ENCODE data around the gene DUSP23. TPM values are rescaled to one million over a fixed set of nuclear protein-coding genes. Genes with fewer than 3 reads are reported as not detected.

Gene DUSP23
- total and polyA plus RNA-seq, 12 donors, result 28.3 to 260 (median 119) TPM

DNA sequence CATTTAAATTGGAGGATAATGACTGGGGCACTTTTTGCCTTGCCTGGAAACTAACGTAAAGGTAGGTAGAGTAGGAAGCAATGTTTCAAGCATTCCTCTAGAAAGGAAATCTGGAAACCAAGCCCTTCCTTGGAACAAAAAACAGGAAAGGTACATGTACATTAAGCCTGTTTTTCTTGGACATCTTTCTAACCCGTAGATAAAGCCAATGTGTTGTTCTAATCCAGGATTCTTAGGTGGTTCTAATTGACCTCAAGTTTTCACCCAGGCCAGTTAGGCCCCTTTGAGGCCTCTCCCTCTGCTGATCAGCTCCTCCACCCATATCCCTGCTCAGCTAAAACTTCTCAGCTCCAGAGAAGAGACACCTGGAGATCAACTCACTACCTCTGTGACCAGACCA, 6.3 kb upstream of the DUSP23 start:
- no peak for DNase-seq
- intact Hi-C loops (cut with DNase I), result no loop called here
- 75 to 88% (median 80%) methylated on average over 2 of the region's 2 CpGs for WGBS, 4 donors
- no peaks in the 10 kb centered on the region for H3K9me3 ChIP-seq (replicated peaks in 1 of 3)
- H3K4me1 ChIP-seq (replicated peaks in 1 of 2), result peaks cover 0 to 7% of the 10 kb centered on the region in 2 donors
- TF ChIP-seq, protein P1, sequence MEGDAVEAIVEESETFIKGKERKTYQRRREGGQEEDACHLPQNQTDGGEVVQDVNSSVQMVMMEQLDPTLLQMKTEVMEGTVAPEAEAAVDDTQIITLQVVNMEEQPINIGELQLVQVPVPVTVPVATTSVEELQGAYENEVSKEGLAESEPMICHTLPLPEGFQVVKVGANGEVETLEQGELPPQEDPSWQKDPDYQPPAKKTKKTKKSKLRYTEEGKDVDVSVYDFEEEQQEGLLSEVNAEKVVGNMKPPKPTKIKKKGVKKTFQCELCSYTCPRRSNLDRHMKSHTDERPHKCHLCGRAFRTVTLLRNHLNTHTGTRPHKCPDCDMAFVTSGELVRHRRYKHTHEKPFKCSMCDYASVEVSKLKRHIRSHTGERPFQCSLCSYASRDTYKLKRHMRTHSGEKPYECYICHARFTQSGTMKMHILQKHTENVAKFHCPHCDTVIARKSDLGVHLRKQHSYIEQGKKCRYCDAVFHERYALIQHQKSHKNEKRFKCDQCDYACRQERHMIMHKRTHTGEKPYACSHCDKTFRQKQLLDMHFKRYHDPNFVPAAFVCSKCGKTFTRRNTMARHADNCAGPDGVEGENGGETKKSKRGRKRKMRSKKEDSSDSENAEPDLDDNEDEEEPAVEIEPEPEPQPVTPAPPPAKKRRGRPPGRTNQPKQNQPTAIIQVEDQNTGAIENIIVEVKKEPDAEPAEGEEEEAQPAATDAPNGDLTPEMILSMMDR (IDR thresholded peaks at IDR 0.05), result no peak
- no peak for TF ChIP-seq POLR2A (IDR thresholded peaks at IDR 0.05)
- H3K4me3 ChIP-seq, result no peak overlapping the region
- no peaks in the 10 kb centered on the region for H3K36me3 ChIP-seq (replicated peaks in 1 of 2)
- no peaks in the 10 kb centered on the region for H3K27me3 ChIP-seq
- H3K27ac ChIP-seq, result no peak overlapping the region

DNA sequence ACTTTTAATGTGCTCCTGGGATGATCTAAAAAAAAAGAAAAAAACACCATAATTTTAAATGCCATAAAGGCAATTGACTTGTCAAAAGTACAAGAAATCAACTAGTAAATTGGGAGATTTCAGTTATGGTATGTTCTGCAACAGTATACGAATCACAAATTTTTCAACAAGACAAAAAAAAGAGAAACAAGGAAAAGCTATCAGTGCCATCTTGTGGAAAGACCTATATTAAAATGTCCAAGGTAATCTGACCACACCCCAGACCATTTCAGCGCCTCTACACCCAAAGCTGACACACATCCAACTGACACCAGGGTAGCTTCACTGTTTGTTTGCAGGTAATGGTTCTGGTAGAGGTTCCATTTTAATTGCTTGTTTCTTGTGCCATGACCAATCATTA, 5.0 kb upstream of the DUSP23 start:
- Histone ChIP-seq H3K36me3 (replicated peaks in 1 of 2) (no peaks in the 10 kb centered on the region), H3K27ac (no peak overlapping the region), H3K27me3 (no peaks in the 10 kb centered on the region), H3K4me3 (no peak overlapping the region), H3K9me3 (replicated peaks in 1 of 3) (no peaks in the 10 kb centered on the region), H3K4me1 (replicated peaks in 1 of 2) (peaks cover 0 to 16% of the 10 kb centered on the region in 2 donors)
- intact Hi-C loops (cut with DNase I), result no loop called here
- no peak for DNase-seq
- 75 to 88% (median 84%) methylated on average over 2 of the region's 2 CpGs for WGBS, 4 donors
- TF ChIP-seq POLR2A (IDR thresholded peaks at IDR 0.05), result no peak
- TF ChIP-seq, protein P1 (IDR thresholded peaks at IDR 0.05), result peak in 4 of 6 experiments; percentile 15 to 27 (median 26)

GRCh38 chr1:159778266-159778665, 2.5 kb upstream of the DUSP23 start:
- Histone ChIP-seq H3K9me3 (replicated peaks in 1 of 3) (no peaks in the 10 kb centered on the region), H3K27ac (peak overlapping the region in 2 of 5 donors; percentile 69 to 77), H3K4me3 (no peak overlapping the region), H3K27me3 (no peaks in the 10 kb centered on the region), H3K36me3 (replicated peaks in 1 of 2) (no peaks in the 10 kb centered on the region), H3K4me1 (replicated peaks in 1 of 2) (peaks cover 6 to 21% of the 10 kb centered on the region in 2 donors)
- no peak for TF ChIP-seq POLR2A (IDR thresholded peaks at IDR 0.05)
- TF ChIP-seq, protein P1 (IDR thresholded peaks at IDR 0.05), result no peak
- DNase-seq, result no peak
- intact Hi-C loops (cut with DNase I), result no loop called here
- 87 to 91% (median 88%) methylated on average over 4 of the region's 4 CpGs for WGBS, 4 donors

- no peak for TF ChIP-seq POLR2A (IDR thresholded peaks at IDR 0.05)
- TF ChIP-seq, protein P1 (IDR thresholded peaks at IDR 0.05), result no peak
- WGBS, 4 donors, result 25 to 38% (median 33%) methylated on average over 2 of the region's 2 CpGs
- H3K36me3 ChIP-seq (replicated peaks in 1 of 2), result no peaks in the 10 kb centered on the region
- peak overlapping the region in 4 of 5 donors; percentile 10 to 77 (median 70) for H3K27ac ChIP-seq
- intact Hi-C loops (cut with DNase I), result no loop called here
- no peaks in the 10 kb centered on the region for H3K9me3 ChIP-seq (replicated peaks in 1 of 3)
- H3K27me3 ChIP-seq, result no peaks in the 10 kb centered on the region
- no peak overlapping the region for H3K4me3 ChIP-seq
- peaks cover 6 to 21% of the 10 kb centered on the region in 2 donors for H3K4me1 ChIP-seq (replicated peaks in 1 of 2)
- DNase-seq, result peak in 6 of 7 donors; percentile 58 to 81 (median 76)
Measured at GRCh38 chr1:159779403-159779851, 1.3 kb upstream of the DUSP23 start.
